ENCODE results near the gene FNDC3B.

GRCh38 chr3:172150268-172150667, 110.9 kb downstream of the FNDC3B start:
- TF ChIP-seq, protein P1, sequence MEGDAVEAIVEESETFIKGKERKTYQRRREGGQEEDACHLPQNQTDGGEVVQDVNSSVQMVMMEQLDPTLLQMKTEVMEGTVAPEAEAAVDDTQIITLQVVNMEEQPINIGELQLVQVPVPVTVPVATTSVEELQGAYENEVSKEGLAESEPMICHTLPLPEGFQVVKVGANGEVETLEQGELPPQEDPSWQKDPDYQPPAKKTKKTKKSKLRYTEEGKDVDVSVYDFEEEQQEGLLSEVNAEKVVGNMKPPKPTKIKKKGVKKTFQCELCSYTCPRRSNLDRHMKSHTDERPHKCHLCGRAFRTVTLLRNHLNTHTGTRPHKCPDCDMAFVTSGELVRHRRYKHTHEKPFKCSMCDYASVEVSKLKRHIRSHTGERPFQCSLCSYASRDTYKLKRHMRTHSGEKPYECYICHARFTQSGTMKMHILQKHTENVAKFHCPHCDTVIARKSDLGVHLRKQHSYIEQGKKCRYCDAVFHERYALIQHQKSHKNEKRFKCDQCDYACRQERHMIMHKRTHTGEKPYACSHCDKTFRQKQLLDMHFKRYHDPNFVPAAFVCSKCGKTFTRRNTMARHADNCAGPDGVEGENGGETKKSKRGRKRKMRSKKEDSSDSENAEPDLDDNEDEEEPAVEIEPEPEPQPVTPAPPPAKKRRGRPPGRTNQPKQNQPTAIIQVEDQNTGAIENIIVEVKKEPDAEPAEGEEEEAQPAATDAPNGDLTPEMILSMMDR (IDR thresholded peaks at IDR 0.05): no peak
- no peak for TF ChIP-seq POLR2A (IDR thresholded peaks at IDR 0.05)
